ENCODE data around the gene KHNYN. TPM values are rescaled to one million over a fixed set of nuclear protein-coding genes. Genes with fewer than 3 reads are reported as not detected.

KHNYN gene
- total and polyA plus RNA-seq, 10 donors = 10.9 to 90.6 (median 70.5) TPM

DNA sequence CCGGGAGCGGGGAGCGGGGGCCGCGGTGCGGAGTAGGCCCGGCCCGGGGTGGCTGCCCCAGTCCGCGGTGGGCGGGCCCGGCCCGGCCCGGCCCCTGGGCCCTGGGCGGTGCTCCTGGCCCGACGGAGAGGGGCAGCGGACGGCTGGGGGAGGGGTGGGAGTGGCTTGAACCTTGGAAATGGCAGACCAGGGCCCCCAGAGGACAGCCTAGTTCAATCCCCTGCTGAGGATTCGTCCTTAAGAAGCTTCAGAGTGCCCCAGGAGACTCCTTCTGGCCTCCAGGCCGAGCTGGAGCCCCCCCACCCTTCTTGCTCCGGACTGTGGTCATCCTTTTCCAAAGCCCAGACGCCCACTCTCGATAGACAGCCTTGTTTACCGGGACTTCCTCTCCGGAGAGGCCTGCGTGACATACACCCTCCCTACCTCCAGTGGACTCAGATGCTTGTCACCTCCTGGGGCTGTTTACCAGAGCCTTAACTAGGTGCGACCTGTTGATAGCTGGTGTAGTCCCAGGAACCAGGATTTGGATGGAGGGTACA is 458 bp downstream of the KHNYN start:
- Histone ChIP-seq H3K4me3 (peak overlapping the region; percentile 64 to 91 (median 74)), H3K27ac (peak overlapping the region; percentile 97 to 100 (median 98)), H3K9me3 (no peaks in the 10 kb centered on the region), H3K27me3 (replicated peaks in 1 of 7) (no peaks in the 10 kb centered on the region), H3K4me1 (peaks cover 20 to 79% (median 43%) of the 10 kb centered on the region in 6 donors), H3K36me3 (peaks cover 0 to 43% (median 31%) of the 10 kb centered on the region in 6 donors)
- DNase-seq = peak; percentile 95
- intact Hi-C loops (cut with DNase I; ENCODE audit: low total_unique reads) = loop anchor here (5.0 kb wide), 1 partner anchor 93 kb away; the partner anchor contains the start of genes ADCY4 and RIPK3
- 0 to 1% (median 0%) methylated on average over 10 to 28 of the region's 28 CpGs for WGBS, 5 donors
- TF ChIP-seq POLR2AphosphoS5 (IDR thresholded peaks at IDR 0.05) (no peak), POLR2A (IDR thresholded peaks at IDR 0.05) (no peak)
- TF ChIP-seq, protein P1, sequence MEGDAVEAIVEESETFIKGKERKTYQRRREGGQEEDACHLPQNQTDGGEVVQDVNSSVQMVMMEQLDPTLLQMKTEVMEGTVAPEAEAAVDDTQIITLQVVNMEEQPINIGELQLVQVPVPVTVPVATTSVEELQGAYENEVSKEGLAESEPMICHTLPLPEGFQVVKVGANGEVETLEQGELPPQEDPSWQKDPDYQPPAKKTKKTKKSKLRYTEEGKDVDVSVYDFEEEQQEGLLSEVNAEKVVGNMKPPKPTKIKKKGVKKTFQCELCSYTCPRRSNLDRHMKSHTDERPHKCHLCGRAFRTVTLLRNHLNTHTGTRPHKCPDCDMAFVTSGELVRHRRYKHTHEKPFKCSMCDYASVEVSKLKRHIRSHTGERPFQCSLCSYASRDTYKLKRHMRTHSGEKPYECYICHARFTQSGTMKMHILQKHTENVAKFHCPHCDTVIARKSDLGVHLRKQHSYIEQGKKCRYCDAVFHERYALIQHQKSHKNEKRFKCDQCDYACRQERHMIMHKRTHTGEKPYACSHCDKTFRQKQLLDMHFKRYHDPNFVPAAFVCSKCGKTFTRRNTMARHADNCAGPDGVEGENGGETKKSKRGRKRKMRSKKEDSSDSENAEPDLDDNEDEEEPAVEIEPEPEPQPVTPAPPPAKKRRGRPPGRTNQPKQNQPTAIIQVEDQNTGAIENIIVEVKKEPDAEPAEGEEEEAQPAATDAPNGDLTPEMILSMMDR (IDR thresholded peaks at IDR 0.05 in 8 of 11, conservative IDR thresholded peaks at IDR 0.05 in 3 of 11) = peak in 2 of 11 experiments; percentile 3 to 5

GRCh38 chr14:24430682-24431568 is 1.2 kb downstream of the KHNYN start:
- H3K27ac ChIP-seq = peak overlapping the region; percentile 97 to 100 (median 98)
- peak overlapping the region; percentile 64 to 91 (median 74) for H3K4me3 ChIP-seq
- H3K4me1 ChIP-seq = peaks cover 21 to 79% (median 46%) of the 10 kb centered on the region in 6 donors
- H3K36me3 ChIP-seq = peaks cover 0 to 50% (median 33%) of the 10 kb centered on the region in 6 donors
- TF ChIP-seq POLR2AphosphoS5 (IDR thresholded peaks at IDR 0.05) (peak in 2 of 3 donors; percentile 74 to 78), POLR2A (IDR thresholded peaks at IDR 0.05) (no peak)
- TF ChIP-seq, protein P1 (IDR thresholded peaks at IDR 0.05 in 8 of 11, conservative IDR thresholded peaks at IDR 0.05 in 3 of 11) = no peak
- no peaks in the 10 kb centered on the region for H3K27me3 ChIP-seq (replicated peaks in 1 of 7)
- DNase-seq = peak; percentile 90
- intact Hi-C loops (cut with DNase I; ENCODE audit: low total_unique reads) = loop anchor here (5.0 kb wide), 1 partner anchor 94 kb away; the partner anchor contains the start of genes ADCY4 and RIPK3
- no peaks in the 10 kb centered on the region for H3K9me3 ChIP-seq
- 16 to 44% (median 19%) methylated on average over 4 to 19 of the region's 19 CpGs for WGBS, 5 donors

DNA sequence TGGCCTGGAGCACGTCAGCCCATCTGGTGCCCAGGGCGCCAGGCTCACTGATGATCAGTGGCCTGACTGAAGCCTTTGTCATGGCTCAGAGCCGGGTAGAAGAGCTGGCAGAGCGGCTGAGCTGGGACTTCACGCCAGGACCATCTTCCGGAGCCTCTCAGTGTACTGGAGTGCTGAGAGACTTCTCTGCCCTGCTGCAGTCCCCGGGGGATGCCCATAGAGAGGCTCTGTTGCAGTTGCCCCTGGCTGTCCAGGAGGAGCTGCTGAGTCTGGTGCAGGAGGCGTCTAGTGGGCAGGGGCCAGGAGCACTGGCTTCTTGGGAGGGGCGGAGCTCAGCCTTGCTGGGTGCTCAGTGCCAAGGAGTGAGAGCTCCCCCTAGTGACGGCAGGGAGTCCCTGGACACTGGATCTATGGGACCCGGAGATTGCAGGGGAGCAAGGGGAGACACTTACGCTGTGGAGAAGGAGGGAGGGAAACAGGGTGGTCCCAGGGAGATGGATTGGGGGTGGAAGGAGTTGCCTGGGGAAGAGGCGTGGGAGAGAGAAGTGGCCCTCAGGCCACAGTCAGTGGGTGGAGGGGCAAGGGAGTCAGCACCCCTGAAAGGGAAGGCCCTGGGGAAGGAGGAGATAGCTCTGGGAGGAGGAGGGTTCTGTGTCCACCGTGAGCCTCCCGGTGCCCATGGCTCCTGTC is 2.0 kb downstream of the KHNYN start:
- intact Hi-C loops (cut with DNase I; ENCODE audit: low total_unique reads) = loop anchor here (5.0 kb wide), 1 partner anchor 94 kb away; the partner anchor contains the start of genes ADCY4 and RIPK3
- Histone ChIP-seq H3K27me3 (replicated peaks in 1 of 7) (no peaks in the 10 kb centered on the region), H3K36me3 (peaks cover 0 to 58% (median 38%) of the 10 kb centered on the region in 6 donors), H3K27ac (peak overlapping the region; percentile 97 to 100 (median 98)), H3K4me3 (peak overlapping the region in 7 of 8 donors; percentile 64 to 91 (median 73)), H3K4me1 (peaks cover 29 to 86% (median 54%) of the 10 kb centered on the region in 6 donors), H3K9me3 (no peaks in the 10 kb centered on the region)
- WGBS, 5 donors = 26 to 41% (median 39%) methylated on average over 12 to 15 of the region's 15 CpGs
- peak; percentile 97 for DNase-seq
- TF ChIP-seq POLR2AphosphoS5 (IDR thresholded peaks at IDR 0.05) (peak; percentile 77 to 83 (median 82)), POLR2A (IDR thresholded peaks at IDR 0.05) (no peak)
- TF ChIP-seq, protein P1 (IDR thresholded peaks at IDR 0.05 in 8 of 11, conservative IDR thresholded peaks at IDR 0.05 in 3 of 11) = peak; percentile 87 to 98 (median 96)

Data from spleen (tissue), 11 donors.